ENCODE results near the gene C18orf63. TPM values are rescaled to one million over a fixed set of nuclear protein-coding genes. Genes with fewer than 3 reads are reported as not detected.

Gene C18orf63
- polyA plus RNA-seq, 1 donor (not counting 4 experiments of a cell fraction or from before 2014, with no cell fraction given), result not detected

- dilution Hi-C loops (cut with MboI; ENCODE audit: extremely low pct_ligation_motif_present, low sequenced_read_pairs), result no loop called here
- no peaks in the 10 kb centered on the region for H3K4me1 ChIP-seq (ENCODE audit: control insufficient read depth, extremely low read depth, insufficient read depth, low read length)
- H3K9me3 ChIP-seq (ENCODE audit: control insufficient read depth, low read depth, low read length), result no peaks in the 10 kb centered on the region
- no peak overlapping the region for H3K4me3 ChIP-seq (ENCODE audit: control insufficient read depth in 2 of 3, extremely low read depth in 1 of 3, insufficient read depth in 2 of 3, low read depth in 1 of 3, low read length in 3 of 3)
- H3K4me2 ChIP-seq (ENCODE audit: control insufficient read depth, extremely low read depth, insufficient read depth, low read depth, low read length), result no peak overlapping the region
- DNase-seq (ENCODE audit: low read depth, low spot score), result no peak
- H2AFZ ChIP-seq (ENCODE audit: control insufficient read depth, low read length), result no peak overlapping the region
- H3K79me2 ChIP-seq (ENCODE audit: control insufficient read depth, insufficient read depth, low read length), result no peaks in the 10 kb centered on the region
- H3K9ac ChIP-seq (ENCODE audit: control insufficient read depth, extremely low read depth, insufficient read depth, low read length), result no peak overlapping the region
- no peaks in the 10 kb centered on the region for H3K9me1 ChIP-seq (ENCODE audit: control insufficient read depth, extremely low read depth, insufficient read depth, low read length)
- TF ChIP-seq CTCF (optimal IDR thresholded peaks at IDR 0.05 in 1 of 3, IDR thresholded peaks at IDR 0.05 in 1 of 3, conservative IDR thresholded peaks at IDR 0.05 in 1 of 3; ENCODE audit: extremely low read depth in 1 of 3, insufficient read depth in 2 of 3, low read length in 3 of 3) (no peak), EZH2 (IDR thresholded peaks at IDR 0.05; ENCODE audit: low read length) (no peak)
- H3K27ac ChIP-seq (ENCODE audit: control insufficient read depth, insufficient read depth, low read length), result no peak overlapping the region
- FAIRE-seq, result no peak
- no peaks in the 10 kb centered on the region for H3K36me3 ChIP-seq (ENCODE audit: control insufficient read depth in 2 of 2, extremely low read depth in 1 of 2, insufficient read depth in 2 of 2, low read length in 2 of 2)
- H4K20me1 ChIP-seq (ENCODE audit: control insufficient read depth, extremely low read depth, insufficient read depth, low read length), result no peaks in the 10 kb centered on the region
- no peaks in the 10 kb centered on the region for H3K27me3 ChIP-seq (ENCODE audit: control insufficient read depth, extremely low read depth, insufficient read depth, low read length)
Observed at GRCh38 chr18:74376523-74376922, 60.9 kb downstream of the C18orf63 start.

- Histone ChIP-seq H3K9me1 (ENCODE audit: control insufficient read depth, extremely low read depth, insufficient read depth, low read length) (no peaks in the 10 kb centered on the region), H3K27me3 (ENCODE audit: control insufficient read depth, extremely low read depth, insufficient read depth, low read length) (no peaks in the 10 kb centered on the region), H3K4me2 (ENCODE audit: control insufficient read depth, extremely low read depth, insufficient read depth, low read depth, low read length) (no peak overlapping the region), H3K9ac (ENCODE audit: control insufficient read depth, extremely low read depth, insufficient read depth, low read length) (no peak overlapping the region), H3K79me2 (ENCODE audit: control insufficient read depth, insufficient read depth, low read length) (no peaks in the 10 kb centered on the region), H3K36me3 (ENCODE audit: control insufficient read depth in 2 of 2, extremely low read depth in 1 of 2, insufficient read depth in 2 of 2, low read length in 2 of 2) (no peaks in the 10 kb centered on the region), H2AFZ (ENCODE audit: control insufficient read depth, low read length) (no peak overlapping the region), H3K4me3 (ENCODE audit: control insufficient read depth in 2 of 3, extremely low read depth in 1 of 3, insufficient read depth in 2 of 3, low read depth in 1 of 3, low read length in 3 of 3) (no peak overlapping the region), H3K9me3 (ENCODE audit: control insufficient read depth, low read depth, low read length) (no peaks in the 10 kb centered on the region), H4K20me1 (ENCODE audit: control insufficient read depth, extremely low read depth, insufficient read depth, low read length) (no peaks in the 10 kb centered on the region), H3K27ac (ENCODE audit: control insufficient read depth, insufficient read depth, low read length) (no peak overlapping the region), H3K4me1 (ENCODE audit: control insufficient read depth, extremely low read depth, insufficient read depth, low read length) (no peaks in the 10 kb centered on the region)
- no peak for TF ChIP-seq EZH2 (IDR thresholded peaks at IDR 0.05; ENCODE audit: low read length)
- TF ChIP-seq CTCF (optimal IDR thresholded peaks at IDR 0.05 in 1 of 3, IDR thresholded peaks at IDR 0.05 in 1 of 3, conservative IDR thresholded peaks at IDR 0.05 in 1 of 3; ENCODE audit: extremely low read depth in 1 of 3, insufficient read depth in 2 of 3, low read length in 3 of 3), result no peak
- dilution Hi-C loops (cut with MboI; ENCODE audit: extremely low pct_ligation_motif_present, low sequenced_read_pairs), result no loop called here
- DNase-seq (ENCODE audit: low read depth, low spot score) (no peak), FAIRE-seq (no peak)
Observed at GRCh38 chr18:74377776-74378175, 62.1 kb downstream of the C18orf63 start.

Data from keratinocyte (primary cell).